OCI-LY7 (cell line): Measurements from ENCODE around the gene FLNA. TPM values are rescaled to one million over a fixed set of nuclear protein-coding genes. Genes with fewer than 3 reads are reported as not detected.
A peak's percentile ranks its signal among the peaks of the same experiment; 100 is the strongest.

Experiments
- BruUV-seq: library from RNA; stranded (reverse); fragments of 400-500 nt; replicated peaks from 2 replicates; lab custom pipeline; 2021; lab: Mats Ljungman, UMichigan
- CTCF ChIA-PET: fragments of 300-600 bp; sonication (Branson Sonifier 250); formaldehyde crosslinking; loops from one replicate; lab custom pipeline; 2022; ENCODE audit warnings: antibody characterized with exemption; ENCODE audit not compliant: unreplicated experiment; lab: Charles Lee
- POLR2A ChIA-PET: fragments of 300-600 bp; sonication (Branson Sonifier 250); formaldehyde crosslinking; loops from one replicate; lab custom pipeline; 2022; ENCODE audit warnings: antibody characterized with exemption; lab: Charles Lee
- DNase-seq: peaks from one replicate; pipeline ENCODE4 v3.0.0-alpha.2; 2015; ENCODE audit warnings: low spot score
- H2AFZ ChIP-seq: fragments of 200-600 bp; sonication (generic), shearing (Covaris generic); 2 replicates; pipeline ENCODE4 v1.6.1; 2014; ENCODE audit warnings: mild to moderate bottlenecking, antibody characterized with exemption, low read length, moderate library complexity
- H3K27ac ChIP-seq: fragments of 200-600 bp; sonication (generic); 2 replicates; pipeline ENCODE4 v1.5.1; 2014; ENCODE audit warnings: mixed run types, low read depth, mild to moderate bottlenecking, moderate library complexity, low read length, inconsistent platforms; ENCODE audit not compliant: poor library complexity, severe bottlenecking
- H3K36me3 ChIP-seq: fragments of 200-600 bp; sonication (generic); 2 replicates; pipeline ENCODE4 v1.6.1; 2014; ENCODE audit warnings: mild to moderate bottlenecking, antibody characterized with exemption, low read length, moderate library complexity, mixed read lengths; ENCODE audit not compliant: insufficient read depth
- H3K4me1 ChIP-seq: fragments of 200-600 bp; sonication (generic); 2 replicates; pipeline ENCODE4 v1.5.1; 2014; ENCODE audit warnings: mild to moderate bottlenecking, low read length; ENCODE audit not compliant: insufficient read depth, poor library complexity, severe bottlenecking
- H3K4me2 ChIP-seq: fragments of 200-600 bp; sonication (generic); 2 replicates; pipeline ENCODE4 v1.6.1; 2014; ENCODE audit warnings: mild to moderate bottlenecking, low read length
- H3K4me3 ChIP-seq: fragments of 200-600 bp; sonication (generic); 2 replicates; pipeline ENCODE4 v1.5.1; 2014; ENCODE audit warnings: mild to moderate bottlenecking, low read depth, low read length; ENCODE audit not compliant: poor library complexity, severe bottlenecking
- H3K79me2 ChIP-seq: fragments of 200-600 bp; sonication (generic); 2 replicates; pipeline ENCODE4 v1.6.1; 2016; ENCODE audit warnings: low read depth, mild to moderate bottlenecking, low read length, moderate library complexity, mixed read lengths; ENCODE audit not compliant: insufficient read depth
- H3K9me2 ChIP-seq: fragments of 200-600 bp; sonication (generic); 2 replicates; pipeline ENCODE4 v1.6.1; 2016; ENCODE audit warnings: mild to moderate bottlenecking, low read length, mixed read lengths; ENCODE audit not compliant: insufficient read depth
- H3K9me3 ChIP-seq: fragments of 200-600 bp; sonication (generic); 2 replicates; pipeline ENCODE4 v1.6.1; 2014; ENCODE audit warnings: mild to moderate bottlenecking, mixed run types, low read length, mixed read lengths
- H4K20me1 ChIP-seq: fragments of 200-600 bp; sonication (generic); 2 replicates; pipeline ENCODE4 v1.6.1; 2014; ENCODE audit warnings: mild to moderate bottlenecking, antibody characterized with exemption, low read length, moderate library complexity, mixed read lengths; ENCODE audit not compliant: insufficient read depth
- EZH2phosphoT487 ChIP-seq: fragments of 200-600 bp; sonication (generic); IDR thresholded peaks from 2 replicates; pipeline ENCODE4 v1.6.1; 2018; ENCODE audit warnings: low read depth, borderline replicate concordance, mild to moderate bottlenecking, mixed run types, antibody characterized with exemption, low read length, moderate library complexity, mixed read lengths
- intact Hi-C: fragments of 100-400 bp; cut with micrococcal nuclease; formaldehyde crosslinking; loops from one replicate; pipeline ENCODE4 v1.10.0; 2022; ENCODE audit not compliant: unreplicated experiment
- total RNA-seq, 2 experiments: library from RNA; depleted of rRNA in 1 of 2; stranded (reverse); fragments of >200 nt in 1 of 2; shearing (Covaris generic) in 1 of 2; gene quantifications; 2 replicates each; pipeline ENCODE4 v1.2.3, GENCODE V29; 2014 to 2022
- TF ChIP-seq, protein P1 (sequence below): fragments of 200-600 bp; sonication (generic); conservative IDR thresholded peaks from 2 replicates; pipeline ENCODE4 v1.5.1; 2014; ENCODE audit warnings: mild to moderate bottlenecking, antibody characterized with exemption, low read length, moderate library complexity, mixed read lengths

The FLNA gene
- total RNA-seq, 2 experiments from 2014 or later: 78.8 to 97.7 TPM

GRCh38 chrX:154409222-154409871, 34.9 kb upstream of the FLNA start, which contains the start of gene DNASE1L1:
DNASE1L1 (minus strand) TSS chrX:154409254; CDS start chrX:154405568, 3,686 bp downstream.
- Histone ChIP-seq H3K4me2 (peak within 1 kb of the TSS; percentile 60), H3K4me3 (peak within 1 kb of the TSS; percentile 3), H4K20me1 (no peaks in the 10 kb centered on the region), H3K36me3 (peaks cover 9% of the 10 kb centered on the region; the same call in 1 of the 2 replicates), H3K9me2 (no peaks in the 10 kb centered on the region), H2AFZ (peak within 1 kb of the TSS; percentile 36; the same call in 1 of the 2 replicates), H3K27ac (no peak within 1 kb of the TSS), H3K79me2 (no peaks in the 10 kb centered on the region), H3K4me1 (peaks cover 24% of the 10 kb centered on the region), H3K9me3 (no peaks in the 10 kb centered on the region)
- TF ChIP-seq, protein P1, sequence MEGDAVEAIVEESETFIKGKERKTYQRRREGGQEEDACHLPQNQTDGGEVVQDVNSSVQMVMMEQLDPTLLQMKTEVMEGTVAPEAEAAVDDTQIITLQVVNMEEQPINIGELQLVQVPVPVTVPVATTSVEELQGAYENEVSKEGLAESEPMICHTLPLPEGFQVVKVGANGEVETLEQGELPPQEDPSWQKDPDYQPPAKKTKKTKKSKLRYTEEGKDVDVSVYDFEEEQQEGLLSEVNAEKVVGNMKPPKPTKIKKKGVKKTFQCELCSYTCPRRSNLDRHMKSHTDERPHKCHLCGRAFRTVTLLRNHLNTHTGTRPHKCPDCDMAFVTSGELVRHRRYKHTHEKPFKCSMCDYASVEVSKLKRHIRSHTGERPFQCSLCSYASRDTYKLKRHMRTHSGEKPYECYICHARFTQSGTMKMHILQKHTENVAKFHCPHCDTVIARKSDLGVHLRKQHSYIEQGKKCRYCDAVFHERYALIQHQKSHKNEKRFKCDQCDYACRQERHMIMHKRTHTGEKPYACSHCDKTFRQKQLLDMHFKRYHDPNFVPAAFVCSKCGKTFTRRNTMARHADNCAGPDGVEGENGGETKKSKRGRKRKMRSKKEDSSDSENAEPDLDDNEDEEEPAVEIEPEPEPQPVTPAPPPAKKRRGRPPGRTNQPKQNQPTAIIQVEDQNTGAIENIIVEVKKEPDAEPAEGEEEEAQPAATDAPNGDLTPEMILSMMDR: no peak
- TF ChIP-seq EZH2phosphoT487: no peak
- BruUV-seq: no TSS peak
- DNase-seq: no peak
- intact Hi-C loops: no loop called here
- POLR2A ChIA-PET: no interaction called here
- CTCF ChIA-PET: no interaction called here

DNA sequence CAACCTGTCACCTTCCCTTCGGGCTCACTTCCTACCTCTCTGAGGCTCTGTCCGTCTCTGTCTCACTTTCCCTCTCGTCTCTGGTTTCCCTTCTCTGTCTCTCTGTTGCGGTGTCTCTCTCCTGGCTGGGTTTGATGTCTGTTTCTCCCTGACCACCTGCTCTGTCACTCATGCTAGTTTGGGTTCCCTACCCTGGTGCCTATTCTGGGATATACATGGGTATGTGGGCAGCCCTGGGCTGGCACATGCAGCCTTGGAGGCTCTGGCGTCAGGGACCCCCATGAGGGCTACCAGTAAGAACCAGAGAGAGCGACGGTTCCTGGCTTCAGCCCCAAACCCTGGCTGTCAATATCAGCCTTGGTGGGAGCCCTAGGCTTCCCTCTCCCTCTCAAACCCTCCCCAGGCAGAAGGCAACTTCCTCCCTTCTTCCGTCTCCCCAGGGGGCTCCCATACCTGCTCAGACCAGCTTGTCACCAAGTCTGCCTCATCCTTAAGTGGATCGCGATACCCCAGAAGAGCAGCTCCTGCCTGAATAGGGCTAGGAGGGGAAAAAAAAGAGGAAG, 34.3 kb upstream of the FLNA start:
- no peaks in the 10 kb centered on the region for H3K9me2 ChIP-seq
- ChIA-PET POLR2A (no interaction called here), CTCF (no interaction called here)
- no peaks in the 10 kb centered on the region for H3K79me2 ChIP-seq
- H3K4me3 ChIP-seq: peak overlapping the region; percentile 3
- intact Hi-C loops: no loop called here
- H3K4me2 ChIP-seq: peak overlapping the region; percentile 60
- peaks cover 24% of the 10 kb centered on the region for H3K4me1 ChIP-seq
- peak overlapping the region; percentile 36; the same call in 1 of the 2 replicates for H2AFZ ChIP-seq
- H3K27ac ChIP-seq: no peak overlapping the region
- H4K20me1 ChIP-seq: no peaks in the 10 kb centered on the region
- TF ChIP-seq, protein P1: no peak
- no peak for TF ChIP-seq EZH2phosphoT487
- no peak for DNase-seq
- H3K36me3 ChIP-seq: peaks cover 6% of the 10 kb centered on the region; the same call in 1 of the 2 replicates
- no peaks in the 10 kb centered on the region for H3K9me3 ChIP-seq
- no TSS peak for BruUV-seq
